ENCODE measurements around the gene LCN1.

DNA sequence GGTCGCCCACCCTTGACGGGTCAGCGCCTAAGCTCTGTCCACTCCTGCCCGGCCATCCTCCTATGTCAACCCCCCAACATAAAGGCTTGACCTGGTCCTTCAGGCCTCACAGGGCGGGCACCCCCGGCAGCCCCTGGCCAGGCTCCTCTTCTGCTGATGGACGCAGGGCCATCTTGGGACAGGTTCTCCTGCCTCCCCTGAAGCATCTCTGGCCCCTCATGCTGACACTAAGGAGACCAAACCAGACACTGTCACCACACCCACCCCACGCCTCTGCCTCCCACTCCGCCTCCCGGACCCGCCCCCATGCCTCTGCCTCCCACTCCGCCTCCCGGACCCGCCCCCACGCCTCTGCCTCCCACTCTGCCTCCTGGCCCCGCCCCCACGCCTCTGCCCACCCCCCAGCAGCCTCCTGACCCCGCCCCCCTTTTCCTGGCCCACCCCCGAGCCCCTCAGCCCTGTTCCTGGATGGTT lies 31.5 kb downstream of the LCN1 start:
- TF ChIP-seq EZH2phosphoT487 (IDR thresholded peaks at IDR 0.05; ENCODE audit: low read length) = no peak
- TF ChIP-seq, protein P1, sequence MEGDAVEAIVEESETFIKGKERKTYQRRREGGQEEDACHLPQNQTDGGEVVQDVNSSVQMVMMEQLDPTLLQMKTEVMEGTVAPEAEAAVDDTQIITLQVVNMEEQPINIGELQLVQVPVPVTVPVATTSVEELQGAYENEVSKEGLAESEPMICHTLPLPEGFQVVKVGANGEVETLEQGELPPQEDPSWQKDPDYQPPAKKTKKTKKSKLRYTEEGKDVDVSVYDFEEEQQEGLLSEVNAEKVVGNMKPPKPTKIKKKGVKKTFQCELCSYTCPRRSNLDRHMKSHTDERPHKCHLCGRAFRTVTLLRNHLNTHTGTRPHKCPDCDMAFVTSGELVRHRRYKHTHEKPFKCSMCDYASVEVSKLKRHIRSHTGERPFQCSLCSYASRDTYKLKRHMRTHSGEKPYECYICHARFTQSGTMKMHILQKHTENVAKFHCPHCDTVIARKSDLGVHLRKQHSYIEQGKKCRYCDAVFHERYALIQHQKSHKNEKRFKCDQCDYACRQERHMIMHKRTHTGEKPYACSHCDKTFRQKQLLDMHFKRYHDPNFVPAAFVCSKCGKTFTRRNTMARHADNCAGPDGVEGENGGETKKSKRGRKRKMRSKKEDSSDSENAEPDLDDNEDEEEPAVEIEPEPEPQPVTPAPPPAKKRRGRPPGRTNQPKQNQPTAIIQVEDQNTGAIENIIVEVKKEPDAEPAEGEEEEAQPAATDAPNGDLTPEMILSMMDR (IDR thresholded peaks at IDR 0.05; ENCODE audit: low read length) = no peak

Measured in MM.1S (cell line).